Stimulated activated CD4-positive, alpha-beta T cell treated with anti-CD3 and anti-CD28 coated beads, Interleukin-4, amount 100 ng/mL, for 4 hours (primary cell): ENCODE results near the gene NAT8L.

ENCODE experiments used
- DNase-seq, 2 experiments: peaks; one replicate each; pipeline ENCODE4 v3.0.0-alpha.2; 2020

NAT8L gene

DNA sequence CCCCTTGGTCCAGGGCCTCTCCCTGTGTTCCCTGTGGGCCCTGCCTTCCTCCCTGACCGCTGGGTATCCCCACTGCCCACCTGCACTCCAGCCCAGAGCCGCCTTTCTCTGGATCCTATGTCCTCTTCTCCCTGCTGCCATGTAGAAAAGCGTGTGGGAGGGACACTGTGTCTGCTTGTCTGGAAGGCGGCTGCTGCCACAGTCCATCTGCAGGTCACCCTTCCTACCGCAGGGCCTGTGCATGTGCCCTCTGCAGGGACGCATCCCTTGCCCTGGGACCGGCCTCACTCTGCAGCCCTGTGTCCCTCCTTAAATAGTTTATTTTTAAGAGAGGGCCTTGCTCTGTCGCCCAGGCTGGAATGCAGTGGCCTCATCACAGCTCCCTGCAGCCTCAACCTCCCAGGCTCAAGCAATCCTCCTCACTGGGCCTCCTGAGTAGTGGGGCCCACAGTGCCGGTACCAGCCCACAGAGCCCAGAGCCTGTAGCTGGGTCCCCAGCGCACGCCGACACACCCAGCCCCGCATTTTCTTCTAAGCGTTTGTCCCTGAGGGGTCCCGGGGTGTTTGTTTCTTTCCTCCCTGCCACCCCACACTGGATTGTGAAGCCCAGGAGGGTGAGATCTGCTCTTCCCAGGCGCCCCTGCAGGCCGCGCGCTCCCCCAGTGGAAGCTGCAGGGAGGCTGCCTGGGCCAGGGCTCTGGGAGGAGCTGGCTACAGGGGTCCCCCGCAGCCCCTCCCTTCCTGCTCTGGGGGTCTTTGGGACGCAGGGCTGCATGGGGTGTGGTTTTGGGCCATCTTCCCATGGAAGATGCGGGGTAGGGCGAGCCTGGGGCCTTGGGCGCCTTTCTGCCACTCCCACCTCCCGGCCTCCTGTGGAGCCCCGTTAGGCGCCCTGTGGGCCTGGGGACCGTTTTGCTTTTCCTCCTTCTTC is 12.8 kb upstream of the NAT8L start:
- DNase-seq = no peak

DNA sequence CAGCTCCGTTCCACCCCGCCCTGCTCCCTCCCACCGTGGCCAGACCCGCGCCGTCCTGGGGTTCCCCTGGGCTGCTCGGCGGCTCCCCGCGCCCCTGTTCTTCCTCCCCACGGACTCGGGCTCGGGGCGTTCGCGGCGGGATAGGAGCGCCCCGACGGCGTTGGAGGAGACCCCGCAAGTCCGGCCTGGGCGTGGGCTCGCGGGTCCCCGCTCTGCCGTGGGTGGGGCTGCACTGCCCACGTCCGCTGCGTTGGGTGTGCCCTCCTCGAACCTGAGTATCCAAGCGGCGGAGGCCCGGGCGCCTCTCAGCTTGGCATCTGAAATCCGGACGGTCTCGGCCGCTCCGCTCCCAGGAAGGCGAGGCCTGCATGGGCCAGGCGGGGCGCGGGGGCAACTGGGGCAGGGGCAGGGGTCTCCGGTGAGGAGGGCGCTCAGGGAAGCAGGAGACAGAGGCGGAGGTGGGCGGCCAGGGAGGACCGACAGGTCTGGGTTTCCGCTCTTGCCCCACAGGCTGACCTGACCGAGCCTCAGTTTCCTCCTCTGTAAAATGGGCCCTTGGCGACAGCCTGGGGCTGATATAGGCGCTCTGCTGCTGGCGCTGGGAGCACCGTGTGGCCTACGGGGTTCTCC is 12.0 kb upstream of the NAT8L start:
- DNase-seq = no peak

DNA sequence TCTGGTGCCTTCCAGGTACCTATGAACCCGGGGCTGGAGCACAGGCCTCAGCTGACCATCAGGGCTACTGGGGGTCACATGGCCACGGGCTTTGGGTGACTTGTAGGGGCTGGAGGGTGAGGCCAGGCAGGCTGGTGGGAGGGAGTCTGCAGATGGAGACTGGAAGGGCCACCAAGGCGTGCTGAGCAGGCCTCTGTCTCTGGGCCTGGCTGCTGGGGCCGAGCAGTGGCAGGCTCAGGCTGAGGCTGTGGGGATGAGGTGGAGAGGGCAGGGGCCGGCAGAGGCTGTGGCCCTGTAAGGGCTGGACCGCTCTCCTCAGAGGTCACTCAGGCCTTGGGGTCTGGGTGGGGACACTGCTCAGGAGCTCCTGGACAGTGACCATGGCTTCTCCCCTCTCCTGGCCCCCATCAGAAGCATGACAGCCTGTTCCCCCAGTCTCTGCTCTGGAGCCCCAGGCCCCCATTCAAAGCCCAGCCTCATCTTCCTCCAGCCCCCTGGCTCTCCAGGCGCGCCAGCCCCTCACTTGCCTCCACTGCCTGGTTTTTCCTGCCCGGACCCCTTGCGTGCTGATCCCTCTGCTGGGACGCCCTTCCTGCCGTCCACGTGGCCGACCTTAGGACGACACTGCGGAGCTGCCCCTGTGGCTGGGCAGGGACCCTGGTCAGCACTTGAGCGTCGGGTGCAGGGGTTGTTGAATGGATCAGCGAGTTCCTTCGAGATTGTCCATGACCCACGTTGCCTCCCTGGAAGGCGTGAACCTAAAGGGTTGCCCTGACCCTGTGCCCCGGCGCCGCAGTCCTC is 11.1 kb upstream of the NAT8L start:
- DNase-seq = no peak

DNA sequence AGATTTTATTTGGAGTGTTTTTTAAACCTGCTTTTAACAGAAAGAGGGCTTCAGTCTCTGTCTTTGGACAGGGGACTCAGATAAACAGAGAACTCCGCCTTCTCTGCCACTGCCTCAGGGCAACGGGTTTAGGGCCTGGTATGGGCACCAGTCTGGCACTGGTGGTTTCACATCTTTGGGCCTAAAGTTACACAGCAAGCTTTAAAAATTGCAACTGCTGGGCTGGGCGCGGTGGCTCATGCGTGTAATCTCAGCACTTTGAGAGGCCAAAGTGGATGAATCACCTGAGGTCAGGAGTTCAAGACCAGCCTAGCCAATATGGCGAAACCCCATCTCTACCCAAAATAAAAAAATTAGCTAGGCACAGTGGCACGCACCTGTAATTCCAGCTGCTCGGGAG is 10.3 kb upstream of the NAT8L start:
- no peak for DNase-seq

DNA sequence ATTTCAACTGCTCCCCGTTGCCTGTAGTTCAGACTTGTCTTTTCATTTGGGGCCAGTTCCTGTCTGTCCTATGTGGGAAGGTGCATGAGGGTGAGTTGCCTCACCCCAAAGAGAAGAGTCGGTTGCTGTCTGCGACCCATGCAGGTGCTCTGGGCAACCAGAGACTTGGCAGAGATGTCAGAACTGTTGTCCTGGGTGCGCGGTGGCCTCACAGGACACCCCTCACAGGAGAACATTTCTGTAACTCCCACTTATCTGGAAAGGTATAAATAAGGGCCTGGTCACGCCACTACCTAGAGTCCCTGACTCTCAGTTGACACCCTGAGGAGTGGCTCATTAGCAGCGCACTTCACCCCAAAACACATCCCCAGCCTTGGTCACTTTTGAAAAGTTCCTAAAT is 9.7 kb upstream of the NAT8L start:
- DNase-seq = no peak

DNA sequence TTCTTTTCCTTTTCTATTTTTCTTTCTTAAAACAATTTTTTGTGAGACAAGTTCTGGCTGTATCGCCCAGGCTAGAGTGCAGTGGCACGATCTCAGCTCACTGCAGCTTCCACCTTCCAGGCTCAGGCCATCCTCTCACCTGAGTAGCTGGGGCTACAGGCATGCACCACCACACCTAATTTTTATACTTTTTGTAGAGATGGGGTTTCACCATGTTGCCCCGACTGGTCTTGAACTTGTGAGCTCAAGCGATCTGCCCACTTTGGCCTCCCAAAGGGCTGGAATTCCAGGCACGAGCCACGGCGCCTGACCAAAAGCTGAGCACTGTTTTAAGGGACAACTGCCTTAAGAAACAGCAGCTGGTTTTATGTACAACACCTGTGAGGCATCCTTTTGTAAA is 9.3 kb upstream of the NAT8L start:
- DNase-seq = no peak

DNA sequence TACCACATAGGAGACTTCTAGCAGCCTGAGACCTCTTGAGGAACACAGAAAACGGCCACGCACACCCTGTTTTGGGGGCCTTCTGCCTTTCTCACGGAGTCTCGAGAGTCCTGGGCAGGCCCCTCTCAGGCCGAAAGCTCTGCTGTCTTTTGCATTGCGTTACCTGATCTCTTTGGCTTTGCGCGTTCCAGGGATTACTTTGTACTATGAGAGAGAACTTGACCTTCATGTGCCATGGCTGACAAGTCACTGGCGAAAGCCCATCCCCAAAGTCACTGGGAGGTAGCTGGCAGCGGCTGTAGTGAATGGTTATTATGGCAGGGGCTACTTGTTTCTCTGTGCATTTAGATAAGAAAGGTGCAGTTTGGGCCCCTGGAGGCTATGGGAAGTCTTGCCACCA is 8.0 kb upstream of the NAT8L start:
- DNase-seq = no peak

DNA sequence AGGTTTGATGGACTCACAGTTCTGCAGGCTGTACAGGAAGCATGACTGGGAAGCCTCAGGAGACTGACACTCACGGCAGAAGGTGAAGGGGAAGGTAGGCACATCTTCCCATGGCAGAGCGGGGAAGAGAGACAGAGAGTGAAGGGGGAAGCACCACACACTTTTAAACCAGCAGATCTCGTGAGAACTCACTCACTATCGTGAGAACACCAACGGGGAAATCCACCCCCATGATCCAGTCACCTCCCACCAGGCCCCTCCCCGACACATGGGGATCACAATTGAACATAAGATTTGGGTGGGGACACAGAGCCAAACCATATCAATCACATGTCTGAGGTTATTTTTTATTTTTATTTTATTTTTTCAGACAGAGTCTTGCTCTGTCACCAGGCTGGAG is 4.9 kb upstream of the NAT8L start:
- DNase-seq = no peak

DNA sequence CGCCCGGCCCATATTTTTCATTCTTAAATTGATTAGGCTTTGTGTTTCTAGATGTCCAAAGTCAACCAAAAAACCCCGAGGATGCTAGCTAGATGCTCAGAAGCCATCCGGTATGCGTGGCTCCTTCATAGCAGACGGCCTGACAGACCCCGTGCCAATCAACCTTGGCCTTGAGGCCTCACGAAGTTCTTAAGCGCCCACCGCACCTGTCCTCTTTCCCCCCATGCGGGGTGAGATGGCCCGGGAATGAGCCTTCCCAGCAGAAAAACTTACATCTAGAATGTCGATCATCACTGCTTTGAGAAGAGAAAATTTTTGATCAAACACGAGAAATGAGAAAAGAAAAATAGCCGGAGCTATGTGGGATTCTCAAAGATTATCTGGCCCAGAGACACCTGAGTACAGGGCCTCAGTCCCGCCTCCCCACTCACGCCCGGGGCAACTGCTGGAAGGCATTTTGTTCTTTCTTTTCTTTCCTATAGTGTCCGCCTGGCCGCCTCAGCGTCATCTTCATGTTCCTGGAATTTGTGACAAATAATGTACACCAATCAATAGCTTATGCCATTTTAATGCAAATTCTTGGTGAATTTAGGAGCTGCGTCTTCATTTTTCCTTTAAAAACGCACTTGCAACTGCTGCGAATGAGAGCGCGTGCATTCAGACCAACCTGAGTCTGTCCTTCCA is 1.6 kb upstream of the NAT8L start:
- no peak for DNase-seq

DNA sequence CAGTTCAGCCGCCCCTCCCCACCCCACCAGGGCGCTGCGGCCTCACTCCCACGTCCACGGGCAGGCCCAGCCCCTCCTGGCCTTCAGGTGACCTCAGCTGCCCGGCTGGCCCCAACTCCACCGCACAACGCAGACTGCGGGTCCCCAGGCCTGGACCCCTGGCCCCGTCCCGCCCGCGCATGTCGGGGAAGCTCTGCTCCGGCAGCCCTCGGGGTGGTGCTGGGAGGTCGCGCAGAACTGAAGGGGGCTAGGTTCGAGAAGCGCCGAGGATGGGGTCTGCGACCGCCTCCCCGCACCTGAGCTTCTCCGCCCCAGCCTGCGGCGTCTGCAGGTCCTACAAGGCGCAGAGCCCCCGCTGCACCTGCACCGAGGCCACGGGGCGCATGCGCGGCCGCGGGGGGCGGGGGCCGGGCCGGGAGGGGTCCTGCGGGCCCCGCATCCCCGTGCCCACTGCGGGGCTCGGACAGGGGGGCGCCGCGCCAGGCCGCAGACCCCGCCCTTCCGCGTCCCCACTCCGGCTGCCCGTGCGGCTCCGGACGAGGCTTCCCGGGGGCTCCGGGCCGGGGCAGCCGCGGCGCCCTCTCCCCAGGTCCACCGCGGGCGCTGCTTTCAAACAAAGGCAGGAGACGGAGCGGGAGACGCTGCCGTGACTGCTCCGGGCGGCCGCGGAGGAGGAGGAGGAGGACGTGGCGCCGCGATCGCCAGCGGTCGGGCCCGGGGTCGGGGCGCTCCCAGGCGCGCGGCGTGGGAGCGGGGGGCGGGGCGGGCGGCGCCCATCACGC is 672 bp upstream of the NAT8L start:
- no peak for DNase-seq

DNA sequence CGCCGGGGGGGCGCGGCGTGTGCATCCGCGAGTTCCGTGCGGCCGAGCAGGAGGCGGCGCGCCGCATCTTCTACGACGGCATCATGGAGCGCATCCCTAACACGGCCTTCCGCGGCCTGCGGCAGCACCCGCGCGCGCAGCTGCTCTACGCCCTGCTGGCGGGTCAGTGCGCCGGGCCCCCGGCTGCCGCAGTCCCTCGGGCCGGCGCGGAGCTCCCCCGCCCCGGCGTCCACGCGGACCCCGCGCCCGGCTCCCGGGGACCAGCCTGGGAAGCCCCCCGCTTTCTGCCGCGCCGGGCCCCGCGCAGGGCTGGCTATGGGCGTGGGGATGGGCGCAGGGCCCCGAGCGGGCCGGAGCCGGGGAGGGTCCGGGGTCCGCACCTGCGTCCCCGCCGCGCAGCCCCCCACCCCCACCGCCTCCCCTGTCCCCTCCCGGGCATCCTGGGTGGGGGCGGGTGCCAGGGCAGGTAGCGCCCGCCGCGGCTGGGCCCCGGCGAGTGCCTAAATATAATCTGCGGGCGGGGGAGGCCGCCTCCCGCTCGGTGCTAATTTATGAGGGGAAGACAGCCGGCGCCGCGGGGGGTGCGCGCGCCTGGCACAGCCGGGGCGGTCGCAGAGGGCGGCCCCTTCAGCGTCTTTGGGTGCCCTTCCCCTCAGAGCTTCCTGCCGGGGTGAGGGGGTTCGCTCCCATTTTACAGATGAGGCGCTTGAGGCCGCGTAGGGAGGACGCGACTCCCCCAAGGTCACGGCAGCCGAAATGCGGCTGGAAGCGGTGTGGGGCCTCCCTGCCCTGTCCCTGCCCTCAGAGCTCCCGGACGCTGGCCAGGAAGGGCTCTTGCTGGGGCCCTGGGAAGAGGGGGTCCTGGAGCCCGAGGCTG is 837 bp downstream of the NAT8L start:
- no peak for DNase-seq

DNA sequence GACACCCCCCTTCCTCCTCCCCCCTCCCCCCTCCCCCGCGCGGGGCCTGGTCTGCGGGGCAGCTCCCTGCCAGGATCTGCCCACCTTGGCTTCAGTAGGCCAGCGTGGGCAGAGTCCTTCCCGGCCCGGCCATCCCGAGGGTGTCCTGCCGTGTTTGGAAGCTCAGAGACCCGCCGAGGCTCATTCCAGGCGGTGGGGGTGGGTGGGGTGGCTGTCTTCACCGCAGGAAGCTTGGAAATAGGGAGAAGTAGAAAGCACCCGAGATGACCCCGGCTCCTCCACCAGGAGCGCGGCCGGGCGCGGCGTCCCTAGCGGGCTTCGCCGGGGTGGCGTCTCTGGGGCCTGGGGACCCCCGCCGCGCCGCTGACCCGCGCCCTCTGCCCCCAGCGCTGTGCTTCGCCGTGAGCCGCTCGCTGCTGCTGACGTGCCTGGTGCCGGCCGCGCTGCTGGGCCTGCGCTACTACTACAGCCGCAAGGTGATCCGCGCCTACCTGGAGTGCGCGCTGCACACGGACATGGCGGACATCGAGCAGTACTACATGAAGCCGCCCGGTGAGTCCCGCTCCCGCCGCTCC is 1.6 kb downstream of the NAT8L start:
- no peak for DNase-seq

DNA sequence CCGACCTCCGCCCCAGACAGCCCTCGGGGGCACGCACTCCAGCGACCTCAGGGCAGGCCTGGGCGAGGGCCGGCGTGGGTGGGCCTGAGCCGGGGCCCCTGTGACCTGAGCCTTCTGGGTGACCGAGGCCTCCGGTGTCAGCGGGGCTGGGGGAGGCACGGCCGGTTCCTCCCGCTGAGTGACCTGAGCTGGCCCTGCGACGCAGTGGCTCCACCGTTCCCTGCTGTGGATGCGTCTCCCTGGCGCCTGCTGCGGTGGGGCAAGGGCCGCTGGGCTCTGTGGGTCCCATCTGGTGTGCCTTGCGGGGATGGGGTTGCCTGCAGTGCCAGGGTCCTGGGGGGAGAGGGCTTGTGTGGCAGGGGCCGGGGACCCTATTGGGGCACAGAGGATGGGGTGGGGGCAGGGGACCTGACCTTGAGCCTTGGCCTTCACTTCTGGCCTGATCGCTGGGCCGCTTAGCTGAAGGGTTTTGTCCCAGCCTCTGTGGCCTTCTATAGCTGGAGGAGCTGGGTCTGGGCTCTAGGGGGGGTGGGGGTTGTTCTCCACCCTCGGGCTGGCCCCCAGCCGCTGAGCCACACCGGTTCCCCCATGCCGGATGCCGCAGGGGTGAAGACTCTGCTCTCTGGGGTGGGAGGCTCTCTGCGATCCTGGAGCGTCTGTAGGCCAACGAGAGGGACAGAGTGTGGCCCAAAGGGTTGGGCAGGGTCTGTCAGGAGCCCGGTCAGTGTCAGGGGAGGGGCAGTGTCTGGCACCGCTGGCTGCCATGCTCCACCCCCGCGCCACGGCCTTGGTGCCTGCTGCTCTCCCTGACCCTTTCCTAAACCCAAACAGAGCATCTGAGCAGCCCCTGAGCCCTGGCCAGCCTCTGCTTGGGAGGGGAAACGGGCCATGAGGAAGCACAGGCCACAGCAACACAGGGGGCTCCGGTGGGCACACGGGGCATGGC is 2.3 kb downstream of the NAT8L start:
- no peak for DNase-seq

DNA sequence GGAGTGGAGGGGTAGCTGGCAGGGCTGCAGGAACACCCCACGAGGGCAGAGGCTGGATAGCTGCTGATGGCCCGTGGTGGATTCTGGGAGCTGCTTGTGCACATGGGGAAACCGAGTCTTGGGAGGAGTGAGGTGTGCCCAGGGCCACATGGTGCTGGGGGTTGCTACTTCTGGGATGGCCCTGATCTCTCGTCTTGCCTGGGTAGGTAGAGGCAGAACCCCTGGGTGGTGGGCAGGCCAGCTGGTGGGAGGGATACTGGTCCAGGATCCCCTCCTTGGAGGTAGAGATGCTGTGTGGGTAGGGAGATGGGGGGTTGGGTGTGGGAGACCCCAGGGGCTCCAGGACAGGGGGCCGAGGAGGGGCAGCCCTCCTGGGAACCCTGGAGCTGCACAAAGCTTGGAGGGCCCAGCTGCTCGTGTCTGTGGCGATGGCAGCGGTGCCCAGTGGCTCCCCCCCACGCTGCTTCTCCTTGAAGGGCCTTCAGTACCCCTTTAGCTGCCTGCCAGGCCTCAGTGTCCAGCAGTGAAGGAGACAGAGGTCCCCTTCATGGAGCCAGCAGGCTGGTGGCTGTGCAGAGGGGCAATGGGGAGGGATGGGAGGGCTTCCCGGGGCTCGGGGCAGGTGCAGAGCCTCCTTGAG is 3.2 kb downstream of the NAT8L start:
- no peak for DNase-seq

DNA sequence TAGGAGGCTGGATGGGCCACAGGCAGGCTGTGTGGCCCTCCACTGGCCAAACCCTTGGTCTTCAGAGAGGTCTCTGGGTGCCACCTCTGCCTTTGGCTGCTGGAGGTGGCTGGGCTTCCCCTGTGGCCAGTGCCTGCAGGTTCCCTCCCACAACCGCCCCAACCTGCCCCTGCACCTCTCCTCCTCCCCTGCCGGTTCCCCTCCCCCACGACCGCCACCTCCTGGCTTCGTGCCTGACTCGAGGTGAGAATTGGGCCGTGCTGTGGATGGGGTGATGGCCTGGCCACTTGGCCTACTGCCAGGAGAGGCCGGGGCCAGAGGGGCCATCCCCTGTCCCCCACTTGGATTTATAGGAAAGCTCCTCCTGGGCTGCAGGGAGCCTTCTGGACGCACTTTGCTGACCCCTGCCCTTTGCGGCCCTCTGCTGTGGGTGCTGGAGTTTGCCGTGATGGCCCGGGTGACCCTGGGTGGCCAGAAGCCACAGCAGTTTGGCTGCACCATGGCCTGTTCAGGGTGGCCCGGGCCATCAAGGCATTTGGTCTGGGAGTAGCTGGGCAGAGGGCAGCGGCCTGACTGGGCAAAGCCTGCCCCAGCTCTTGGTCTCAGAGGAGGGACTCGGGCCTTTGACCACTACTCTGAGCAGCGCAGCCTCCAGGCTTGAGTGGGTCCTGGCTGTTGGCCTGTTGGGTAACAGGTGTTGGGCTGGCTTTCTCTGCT is 3.8 kb downstream of the NAT8L start:
- no peak for DNase-seq

DNA sequence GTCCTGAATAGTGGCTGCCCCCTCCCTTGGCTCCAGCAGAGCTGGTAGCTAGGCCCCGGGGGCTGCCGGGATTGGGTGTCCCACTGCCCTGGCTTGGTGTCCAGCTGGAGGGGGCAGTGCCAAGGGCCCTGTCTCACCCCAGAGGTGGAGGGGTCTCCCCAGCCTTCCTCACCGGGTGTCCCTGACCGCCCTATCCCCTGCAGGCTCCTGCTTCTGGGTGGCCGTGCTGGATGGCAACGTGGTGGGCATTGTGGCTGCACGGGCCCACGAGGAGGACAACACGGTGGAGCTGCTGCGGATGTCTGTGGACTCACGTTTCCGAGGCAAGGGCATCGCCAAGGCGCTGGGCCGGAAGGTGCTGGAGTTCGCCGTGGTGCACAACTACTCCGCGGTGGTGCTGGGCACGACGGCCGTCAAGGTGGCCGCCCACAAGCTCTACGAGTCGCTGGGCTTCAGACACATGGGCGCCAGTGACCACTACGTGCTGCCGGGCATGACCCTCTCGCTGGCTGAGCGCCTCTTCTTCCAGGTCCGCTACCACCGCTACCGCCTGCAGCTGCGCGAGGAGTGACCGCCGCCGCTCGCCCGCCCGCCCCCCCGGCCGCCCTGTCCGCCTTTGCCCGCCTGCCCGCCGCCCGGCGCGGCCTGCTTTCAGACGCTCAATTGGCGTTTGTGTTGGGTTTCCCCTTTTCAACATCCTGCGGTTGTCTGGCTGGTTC is 4.6 kb downstream of the NAT8L start:
- no peak for DNase-seq

DNA sequence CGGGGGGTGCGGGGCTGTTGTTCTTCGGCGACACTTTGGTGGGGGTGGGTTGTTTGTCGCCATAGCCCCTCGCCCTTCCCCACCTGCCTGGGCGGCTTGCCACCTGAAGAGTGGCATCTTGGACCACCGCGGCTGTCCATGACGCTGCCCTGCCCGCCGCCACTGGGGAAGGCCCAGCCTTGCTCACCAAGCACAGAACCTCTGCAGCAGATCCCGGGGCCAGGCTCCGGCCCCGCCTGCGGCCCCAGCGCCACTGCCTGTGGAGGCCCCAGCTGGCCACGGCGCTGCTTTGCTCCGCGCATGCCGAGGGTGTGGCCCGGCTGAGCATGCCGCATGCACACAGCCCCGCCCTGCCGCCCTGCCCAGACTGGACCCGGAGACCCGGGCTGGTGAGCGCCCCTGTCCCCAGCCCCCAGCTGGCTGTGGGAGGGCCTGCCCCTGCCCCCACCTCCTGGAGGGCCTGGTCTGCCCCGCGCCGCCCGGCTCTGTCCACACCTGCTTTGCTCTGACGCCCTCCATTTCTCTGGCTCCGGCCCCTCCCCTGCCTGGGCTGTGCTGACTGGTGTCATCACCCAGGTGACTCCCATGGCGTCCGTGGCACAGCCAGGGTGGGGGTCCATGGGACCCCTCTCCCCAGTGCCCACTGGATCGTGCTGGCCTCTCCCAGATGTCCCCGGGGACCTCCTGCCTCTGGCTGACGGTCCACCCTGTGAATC is 5.3 kb downstream of the NAT8L start:
- DNase-seq = no peak
